M059J (cell line): ENCODE results near the gene SCEL. TPM values are rescaled to one million over a fixed set of nuclear protein-coding genes. Genes with fewer than 3 reads are reported as not detected.
"Not testable (repeated sequence)": the region's sequence is repeated elsewhere in the genome, so short reads cannot be mapped to it uniquely, and the experiment has no call there.

Experiments used
- DNase-seq: peaks from one replicate; pipeline ENCODE4 v3.0.0-alpha.2; 2012; ENCODE audit warnings: low read depth
- total RNA-seq: library from RNA; depleted of rRNA; stranded (reverse); fragments of >200 nt; shearing (Covaris generic); gene quantifications from 2 replicates; pipeline ENCODE4 v1.2.3, GENCODE V29; 2014; rRNA removed

The SCEL gene
- total RNA-seq, 1 experiment from 2014 or later, result not detected

DNA sequence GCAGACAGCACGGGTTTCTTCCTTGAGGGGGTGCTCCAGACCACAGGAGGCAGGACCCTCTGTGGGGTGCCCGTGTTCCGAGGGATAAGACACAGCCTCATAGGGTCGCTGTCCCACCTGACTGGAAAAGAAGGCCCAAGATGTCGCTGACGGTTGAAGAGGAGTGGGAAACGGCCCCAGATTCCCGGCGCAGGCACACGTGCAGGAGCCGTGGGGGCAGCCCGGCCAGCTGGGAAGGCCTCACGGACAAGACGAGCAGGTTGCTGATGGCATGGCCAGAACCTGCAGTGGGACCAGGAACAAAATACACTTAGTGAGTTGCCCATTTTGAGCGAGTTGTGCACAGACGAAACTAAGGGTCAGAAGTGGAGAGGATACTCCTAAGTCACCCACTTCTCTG lies 126.8 kb downstream of the SCEL start:
- DNase-seq, result not testable (repeated sequence)

DNA sequence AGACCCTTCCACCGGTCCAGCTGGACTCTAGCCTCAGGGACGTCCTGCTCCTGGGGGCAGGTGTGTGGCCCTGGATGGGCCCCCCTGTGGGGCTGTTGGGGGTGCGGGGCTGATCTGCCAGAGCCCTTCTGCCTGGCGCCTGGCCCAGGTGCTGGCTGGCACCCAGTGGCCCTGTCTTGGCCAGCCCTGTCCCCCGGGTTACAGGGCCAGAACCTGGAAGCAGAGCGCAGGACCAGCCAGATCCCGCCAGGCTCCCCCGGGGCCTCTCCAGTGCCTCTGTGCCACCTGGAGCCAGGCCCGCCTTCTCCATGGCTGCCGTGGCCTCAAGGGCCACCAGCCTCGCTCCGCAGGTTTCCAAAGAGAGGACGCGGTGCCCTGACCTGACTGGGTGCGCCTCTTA lies 127.3 kb downstream of the SCEL start:
- DNase-seq, result not testable (repeated sequence)

DNA sequence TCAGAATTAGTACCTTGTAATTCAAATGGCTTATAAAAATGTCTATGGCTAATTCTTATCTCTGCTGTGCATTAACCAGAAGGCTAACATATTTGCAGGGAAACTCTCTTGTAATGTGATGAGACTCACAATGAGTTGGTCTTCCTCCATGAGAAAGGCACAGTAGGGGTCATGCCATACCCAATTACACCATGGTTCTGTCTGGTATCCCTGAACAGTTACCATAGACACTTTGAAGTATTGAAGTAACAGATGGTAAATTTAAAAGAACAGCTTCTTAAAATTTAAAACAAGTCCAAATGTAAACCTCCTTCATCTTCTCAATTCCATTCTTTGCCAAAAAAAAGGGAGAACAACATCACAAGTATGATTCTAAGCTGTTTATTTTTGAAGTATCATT lies 139.3 kb downstream of the SCEL start:
- no peak for DNase-seq

DNA sequence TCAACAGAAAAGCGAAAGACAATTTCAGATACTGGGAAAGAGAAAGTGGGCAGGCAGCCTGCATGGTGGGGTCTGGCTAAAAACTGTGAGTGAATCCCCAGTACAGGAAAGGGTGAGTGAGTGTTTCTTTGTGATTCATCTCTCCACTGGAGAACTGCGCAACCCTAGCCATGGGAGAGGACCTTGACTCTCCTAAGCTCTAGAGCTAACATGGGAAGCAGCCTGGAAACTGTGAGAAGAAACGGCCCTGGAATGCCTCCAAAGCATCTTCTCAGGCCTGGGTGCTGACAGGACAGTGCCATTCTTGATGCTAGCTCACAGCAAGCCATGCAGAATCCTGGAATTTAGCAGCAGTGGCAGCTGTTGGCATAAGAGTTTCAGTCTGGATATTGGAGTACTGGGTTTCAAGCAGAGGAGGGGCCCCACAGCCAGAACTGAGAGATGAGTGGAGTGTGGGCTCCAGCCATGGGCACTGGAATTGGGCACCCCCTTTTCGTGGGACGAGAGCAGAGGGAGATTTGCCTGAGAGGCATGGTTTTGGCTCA lies 143.3 kb downstream of the SCEL start:
- no peak for DNase-seq

DNA sequence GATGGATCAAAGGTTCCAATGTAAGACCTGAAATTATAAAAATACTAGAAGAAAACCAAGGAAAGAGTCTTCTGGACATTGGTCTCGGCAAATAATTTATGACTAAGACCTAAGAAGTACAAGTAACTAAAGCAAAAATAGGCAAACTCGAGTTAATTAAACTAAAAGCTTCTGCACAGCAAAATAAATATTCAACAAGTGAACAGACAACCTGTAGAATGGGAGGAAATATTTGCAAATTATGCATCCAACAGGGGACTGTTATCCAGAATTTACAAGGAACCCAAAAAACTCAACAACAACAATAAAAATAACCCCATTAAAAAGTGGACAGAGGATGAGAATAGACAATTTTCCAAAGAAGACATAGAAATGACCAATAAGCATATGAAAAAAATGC lies 152.3 kb downstream of the SCEL start:
- DNase-seq, result no peak

DNA sequence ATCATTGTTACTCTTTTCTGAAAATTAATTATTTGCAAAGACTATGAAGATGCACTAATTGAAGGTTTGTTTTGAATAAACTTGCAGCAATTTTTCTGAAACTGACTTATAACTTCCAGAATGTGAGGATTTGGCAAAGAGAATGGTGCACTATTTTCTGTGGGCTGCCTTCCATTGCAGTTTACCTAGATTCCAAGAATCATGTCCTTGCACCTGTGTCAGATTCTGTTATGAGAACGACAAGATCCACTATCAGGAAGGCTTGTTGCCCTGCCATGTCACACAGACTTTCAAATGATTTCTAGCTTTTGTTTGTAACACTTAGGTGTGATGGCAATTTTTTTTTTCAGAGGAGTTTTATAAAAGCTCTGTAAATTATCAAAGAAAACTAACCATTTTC lies 156.4 kb downstream of the SCEL start:
- no peak for DNase-seq

DNA sequence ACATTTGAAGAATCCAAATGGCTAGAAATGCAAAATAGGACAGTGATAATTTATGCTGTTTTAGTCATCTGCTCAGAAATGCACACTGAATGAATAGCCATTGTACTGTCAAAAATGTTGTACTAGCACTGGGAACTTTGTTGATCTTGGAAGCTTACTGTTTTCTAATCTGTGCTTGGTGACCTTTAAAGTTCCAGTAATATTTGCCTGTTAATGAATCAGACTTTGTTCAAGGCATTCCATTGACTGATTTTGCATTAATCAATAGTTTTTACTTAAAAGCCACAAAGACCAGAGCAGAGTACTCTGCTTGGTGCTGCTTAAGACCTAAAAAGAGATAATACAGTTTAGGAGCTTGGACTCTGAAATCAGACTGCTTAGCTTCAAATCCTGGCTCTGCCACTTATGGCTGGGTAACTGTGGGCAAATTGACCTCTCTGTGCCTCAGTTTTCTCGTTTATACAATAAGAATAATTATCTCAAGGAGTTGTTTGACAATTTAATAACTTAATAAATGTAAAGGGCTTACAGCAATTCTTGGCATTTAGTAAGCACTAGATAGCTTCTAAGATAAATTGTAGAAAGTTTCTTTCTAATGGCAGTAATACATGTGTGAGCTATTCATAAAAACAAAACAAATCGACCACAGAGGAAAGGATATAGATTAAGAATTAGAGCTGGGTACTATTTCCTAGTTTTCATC lies 157.4 kb downstream of the SCEL start:
- no peak for DNase-seq

DNA sequence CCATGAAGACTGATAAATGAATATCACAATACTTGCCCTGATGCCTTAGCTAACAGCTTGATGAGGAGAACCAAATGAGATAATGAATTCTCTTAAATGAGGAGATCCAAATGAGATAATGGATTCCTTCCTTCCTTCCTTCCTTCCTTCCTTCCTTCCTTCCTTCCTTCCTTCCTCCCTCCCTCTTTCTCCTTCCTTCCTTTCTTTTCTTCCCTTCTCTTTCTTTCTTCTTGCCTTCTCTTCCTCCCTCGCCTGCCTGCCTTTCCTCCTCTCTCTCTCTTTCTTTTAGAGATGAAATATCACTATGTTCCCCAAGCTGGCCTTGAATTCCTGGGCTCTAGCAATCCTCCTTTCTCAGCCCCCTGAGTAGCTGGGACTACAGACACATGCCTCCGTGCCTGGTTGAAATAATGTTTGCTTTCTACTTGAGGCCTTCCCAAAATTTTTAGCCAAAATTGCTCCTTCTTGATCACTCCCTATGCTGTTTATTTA lies 158.0 kb downstream of the SCEL start:
- no peak for DNase-seq

Other genes starting within 250 kb of the SCEL start
- 22.8 and 26.7 TPM in 2 replicates for gene MYCBP2, start 208.6 kb upstream of the SCEL start, total RNA-seq
- gene SLAIN1, start 162.0 kb downstream of the SCEL start, total RNA-seq, result 0.42 TPM in 1 of 2 replicates, not detected in the other